Heart right ventricle (tissue), 16 donors: Measurements from ENCODE around the gene TMEM123. TPM values are rescaled to one million over a fixed set of nuclear protein-coding genes. Genes with fewer than 3 reads are reported as not detected.

Experiments used
- ATAC-seq, 8 donors: fragments of 200-7000 bp; cut with Tn5 transposase; one replicate each; pipeline ENCODE4 v1.9.1; 2020; ENCODE audit warnings: mild to moderate bottlenecking in 8 of 8, moderate library complexity in 8 of 8, moderate number of reproducible peaks in 1 of 8
- DNase-seq, 2 donors: peaks; one replicate each; pipeline ENCODE4 v3.0.0-alpha.2; 2020
- H3K27ac ChIP-seq, 10 donors: fragments of 200-600 bp; sonication (generic) in 2 of 10; one replicate each; pipeline versions ENCODE4 v1.5.0 to v1.8.0; 2020 to 2022; ENCODE audit warnings: mild to moderate bottlenecking in 3 of 10
- H3K27me3 ChIP-seq, 7 donors: fragments of 200-600 bp; one replicate each; pipeline ENCODE4 v1.8.0; 2021 to 2022; ENCODE audit warnings: mild to moderate bottlenecking in 2 of 7
- H3K36me3 ChIP-seq, 9 donors: fragments of 200-600 bp; sonication (generic) in 1 of 9; one replicate each; pipeline versions ENCODE4 v1.5.0 to v1.8.0; 2020 to 2022; ENCODE audit warnings: mild to moderate bottlenecking in 2 of 9
- H3K4me1 ChIP-seq, 9 donors: fragments of 200-600 bp; sonication (generic) in 1 of 9; one replicate each; pipeline versions ENCODE4 v1.5.0 to v1.8.0; 2020 to 2022; ENCODE audit warnings: mild to moderate bottlenecking in 4 of 9
- H3K4me3 ChIP-seq, 10 donors: fragments of 200-600 bp; sonication (generic) in 2 of 10; one replicate each; pipeline versions ENCODE4 v1.5.0 to v1.8.0; 2020 to 2022; ENCODE audit warnings: mild to moderate bottlenecking in 7 of 10, moderate library complexity in 2 of 10
- H3K9me3 ChIP-seq, 11 donors: fragments of 200-600 bp in 10 of 11; sonication (generic) in 2 of 11; one replicate each; pipeline versions ENCODE4 v1.5.0 to v1.8.0; 2013 to 2022; ENCODE audit warnings: mild to moderate bottlenecking in 2 of 11, control low read depth in 1 of 11, moderate library complexity in 1 of 11
- CTCF ChIP-seq, 9 donors: fragments of 200-600 bp; sonication (generic) in 2 of 9; IDR thresholded peaks; one replicate each; pipeline versions ENCODE4 v1.5.0 to v1.8.0; 2021 to 2022; ENCODE audit warnings: antibody characterized with exemption in 9 of 9, mild to moderate bottlenecking in 5 of 9, moderate library complexity in 1 of 9
- WGBS, 2 donors: extraction: QIAGEN DNeasy Blood & Tissue Kit; methylation state at CpG; one replicate each; pipeline ENCODE4 v1.1.7; 2013; ENCODE audit warnings: inconsistent platforms in 1 of 2; 5-methylcytosine and 5-hydroxymethylcytosine counted together
- intact Hi-C, 10 donors: fragments of 100-400 bp; cut with DNase I; formaldehyde crosslinking; loops; one replicate each; pipeline versions ENCODE4 v1.11.1 to v1.14.2; 2022
- polyA plus RNA-seq, 2 donors: library from polyadenylated mRNA; stranded (reverse); fragments of 200-250 nt; gene quantifications; one replicate each; pipeline ENCODE4 v1.2.3, GENCODE V29; 2013
- total RNA-seq, 10 donors: library from RNA; stranded (reverse); fragmentation: NEBNext Ultra II Directional in 3 of 10; extraction: Animal tissue kit (Norgen Biotek cat#: 25700) in 3 of 10; gene quantifications; one replicate each; pipeline versions ENCODE4 v1.2.1 to v1.2.4, GENCODE V29; 2021 to 2023
- donor health status: Arrhythmogenic right ventricular cardiomyopathy.
- donor health status: ischemic (EF 13 %, LVEDD 7.1; RV severe dilation, severe dysfunction).
- donor health status: healthy with polysubstance abuse.
- donor health status: DM: no; HTN: yes; CAD: no.
- donor health status: DM: no; HTN: no; CAD: no.
- donor health status: ischemic (EF 25% LVEDD 6.9; RV normal size, moderate dysfunction).
- donor health status: ischemic (EF 25% LVEDD 5.7; RV mildly dilated, moderate dysfunction).
- donor health status: healthy.
- donor health status: DM: yes; HTN: yes; CAD: no.
- donor health status: Ischemic cardiomyopathy.
- donor health status: ischemic (EF 35%, LVEDD 5.7; RV mildly dilated, moderate dysfunction).
- donor health status: nonischemic (EF 11% LVEDD 7.7; RV severe dilation, severe dysfunction).
- donor health status: DM: yes; HTN: yes; CAD: no.
- donor health status: PGD.
- donor health status: ischemic (EF 29% LVEDD 5.4; RV normal size, mild dysfunction).
- donor health status: nonischemic (EF 23%, LVEDD 6.1; RV moderate dilation, normal function).

TMEM123 gene
- total and polyA plus RNA-seq, 12 donors = 18.7 to 98.7 (median 77.4) TPM

DNA sequence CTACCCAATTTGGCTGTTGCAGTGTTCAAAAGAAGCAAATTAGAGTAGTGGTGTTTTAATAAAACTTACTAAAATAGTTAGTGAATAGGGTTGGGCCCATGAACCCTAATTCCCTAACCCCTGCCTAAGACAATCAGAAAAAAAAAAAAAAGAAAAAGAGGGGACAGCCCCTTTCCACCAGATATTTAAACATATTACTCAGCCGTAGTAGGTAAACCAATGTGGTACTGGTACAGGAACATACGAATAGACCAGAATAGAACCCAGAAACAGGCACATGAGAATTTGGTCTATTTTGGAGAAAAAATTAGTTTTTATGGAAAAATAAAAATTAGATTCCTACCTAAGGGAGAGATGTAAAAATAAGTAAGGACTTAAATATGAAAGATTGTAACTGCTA is 39.4 kb upstream of the TMEM123 start:
- no peaks in the 10 kb centered on the region for H3K36me3 ChIP-seq
- intact Hi-C loops = loop anchor here in 5 of 10 donors (2.0 to 10.0 kb wide), 6 partner anchors 90 to 207 kb away; no protein-coding TSS in a partner anchor
- no peak for ATAC-seq

DNA sequence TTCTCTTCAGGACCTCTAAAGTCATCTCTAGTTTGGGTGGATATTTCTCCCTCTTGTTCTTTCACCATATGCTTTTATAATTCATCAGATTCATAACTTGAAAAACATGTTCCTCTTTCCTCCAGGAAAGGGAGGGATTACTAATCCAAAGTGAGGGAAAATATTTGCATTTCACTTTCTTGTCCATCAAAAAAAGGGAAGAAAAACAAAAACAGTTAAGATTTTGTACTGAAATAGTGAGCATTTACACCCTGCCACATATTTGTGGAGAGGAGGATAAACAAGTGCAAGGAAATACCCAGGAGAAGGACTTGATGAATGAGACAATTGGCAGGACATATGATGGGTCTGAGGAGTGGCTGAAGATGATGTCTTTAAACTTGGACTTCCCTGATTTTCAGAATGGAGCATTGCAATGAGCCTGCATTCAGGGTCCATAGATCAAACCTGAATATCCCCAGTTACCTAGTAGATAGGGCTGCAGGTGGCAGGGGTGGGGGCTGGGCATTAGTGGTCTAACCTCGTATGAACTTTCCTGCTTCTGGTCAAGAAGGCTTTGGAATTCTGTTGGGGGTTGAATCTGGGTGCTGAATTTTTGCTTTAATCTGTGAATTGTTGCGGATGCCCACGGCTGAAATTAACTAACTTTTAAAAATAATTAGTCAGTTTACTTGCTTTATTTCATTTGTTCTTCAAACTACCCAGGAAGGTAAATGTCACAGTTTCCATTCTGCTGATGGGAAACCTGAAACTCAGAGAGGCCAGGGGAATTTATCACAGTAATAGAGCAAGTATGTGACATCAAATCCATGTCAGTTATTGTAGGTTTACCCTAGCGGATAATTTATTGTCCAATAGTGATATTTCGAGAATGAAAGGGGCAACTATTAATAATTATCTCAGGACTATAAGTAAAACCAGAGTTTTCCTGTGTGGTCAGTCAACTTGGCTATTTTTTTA is 36.9 kb upstream of the TMEM123 start:
- H3K4me1 ChIP-seq = no peaks in the 10 kb centered on the region
- intact Hi-C loops = loop anchor here in 5 of 10 donors (5.0 to 10.0 kb wide), 4 partner anchors 87 to 205 kb away; no protein-coding TSS in a partner anchor
- no peak overlapping the region for H3K27ac ChIP-seq
- DNase-seq (no peak), ATAC-seq (no peak)
- H3K27me3 ChIP-seq = peaks cover 0 to 12% (median 0%) of the 10 kb centered on the region in 7 donors
- no peaks in the 10 kb centered on the region for H3K36me3 ChIP-seq
- no peaks in the 10 kb centered on the region for H3K9me3 ChIP-seq
- WGBS, 2 donors = 78 to 81% methylated on average over 5 of the region's 5 CpGs
- TF ChIP-seq CTCF (IDR thresholded peaks at IDR 0.05) = no peak
- no peak overlapping the region for H3K4me3 ChIP-seq

More for the DNA sequence above, 39.4 kb upstream of the TMEM123 start:
- TF ChIP-seq CTCF (IDR thresholded peaks at IDR 0.05) = no peak
- WGBS, 2 donors = 93% methylated on average over 2 of the region's 2 CpGs
- no peak overlapping the region for H3K4me3 ChIP-seq
- DNase-seq = no peak
- no peaks in the 10 kb centered on the region for H3K9me3 ChIP-seq
- H3K27me3 ChIP-seq = peaks cover 0 to 16% (median 0%) of the 10 kb centered on the region in 7 donors
- H3K27ac ChIP-seq = no peak overlapping the region
- H3K4me1 ChIP-seq = peaks cover 0 to 6% (median 0%) of the 10 kb centered on the region in 9 donors

DNA sequence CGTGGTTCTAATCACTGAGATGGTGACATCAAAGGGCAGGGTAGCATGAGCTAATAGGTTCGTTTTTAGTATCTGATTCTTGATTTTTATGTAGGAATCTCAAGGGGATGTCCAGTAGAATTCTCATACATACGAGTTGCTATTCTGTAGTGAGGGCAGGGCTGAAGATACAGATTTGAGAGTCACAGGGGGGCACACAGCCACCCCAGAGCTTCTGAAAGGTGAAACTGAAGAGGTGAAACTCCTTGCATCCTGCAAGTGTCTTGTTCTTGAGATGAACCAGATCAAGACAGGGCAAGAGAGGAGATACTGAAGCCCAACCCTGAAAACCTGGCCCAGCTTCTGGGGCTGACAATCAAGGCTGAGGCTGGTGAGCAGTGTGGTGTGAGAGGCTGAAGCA is 35.6 kb upstream of the TMEM123 start:
- Histone ChIP-seq H3K9me3 (no peaks in the 10 kb centered on the region), H3K4me3 (no peak overlapping the region), H3K27ac (no peak overlapping the region), H3K27me3 (peaks cover 0 to 11% (median 0%) of the 10 kb centered on the region in 7 donors), H3K4me1 (no peaks in the 10 kb centered on the region), H3K36me3 (no peaks in the 10 kb centered on the region)
- ATAC-seq (no peak), DNase-seq (no peak)
- intact Hi-C loops = loop anchor here in 1 of 10 donors (5.0 kb wide), 1 partner anchor 96 kb away; no protein-coding TSS in a partner anchor
- WGBS, 2 donors = 69 to 83% methylated on average over 3 of the region's 3 CpGs
- no peak for TF ChIP-seq CTCF (IDR thresholded peaks at IDR 0.05)

DNA sequence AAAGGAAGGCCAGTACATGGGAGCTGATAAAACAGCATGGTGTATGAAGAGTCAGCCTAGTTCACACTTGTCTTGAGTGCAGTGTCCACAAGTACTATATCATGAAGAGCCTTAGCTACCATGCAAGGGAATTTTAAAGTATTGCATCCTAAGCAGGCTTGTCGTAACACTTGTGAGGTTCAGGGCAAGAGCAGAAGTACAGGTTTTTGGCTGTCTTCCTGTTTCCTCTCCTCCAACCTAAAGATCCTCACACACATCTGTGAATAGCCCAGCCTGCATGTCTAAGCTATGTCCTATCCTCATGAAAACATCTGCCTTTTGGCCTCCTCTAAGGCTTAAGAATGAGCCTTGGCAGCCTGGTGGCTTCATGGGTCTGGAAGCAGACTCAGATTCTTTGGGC is 34.6 kb upstream of the TMEM123 start:
- Histone ChIP-seq H3K4me3 (no peak overlapping the region), H3K4me1 (no peaks in the 10 kb centered on the region), H3K27ac (no peak overlapping the region), H3K27me3 (peaks cover 0 to 11% (median 0%) of the 10 kb centered on the region in 7 donors), H3K9me3 (no peaks in the 10 kb centered on the region), H3K36me3 (no peaks in the 10 kb centered on the region)
- DNase-seq (no peak), ATAC-seq (no peak)
- 87 to 95% methylated on average over 1 of the region's 1 CpG for WGBS, 2 donors
- intact Hi-C loops = loop anchor here in 1 of 10 donors (5.0 kb wide), 1 partner anchor 95 kb away; no protein-coding TSS in a partner anchor
- TF ChIP-seq CTCF (IDR thresholded peaks at IDR 0.05) = no peak
